ENCODE results near the gene LDHAL6A.

Gene LDHAL6A

GRCh38 chr11:18490319-18490718 is 34.7 kb downstream of the LDHAL6A start:
- in situ Hi-C loops (cut with MboI; ENCODE audit: low sequenced_read_pairs), result no loop called here

GRCh38 chr11:18490736-18491485 is 35.3 kb downstream of the LDHAL6A start:
- in situ Hi-C loops (cut with MboI; ENCODE audit: low sequenced_read_pairs), result no loop called here

DNA sequence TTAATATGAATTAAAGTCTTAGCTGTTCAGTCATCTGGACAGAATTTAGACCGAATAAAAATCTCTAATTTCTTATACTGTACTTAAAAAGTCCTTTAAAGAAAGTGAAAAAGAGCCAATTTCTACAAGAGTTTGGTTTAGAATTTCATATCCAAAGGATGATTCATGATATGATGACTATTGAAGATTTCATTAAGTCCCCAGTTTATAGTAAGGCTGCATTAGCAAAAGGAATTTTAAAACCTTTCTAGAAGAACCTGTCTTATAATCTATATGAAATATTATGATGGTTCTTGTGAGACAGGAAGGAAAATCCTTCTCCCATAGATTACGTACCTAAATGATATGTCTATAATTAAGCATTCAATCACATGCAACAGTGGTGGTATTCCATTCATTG is 36.3 kb downstream of the LDHAL6A start:
- in situ Hi-C loops (cut with MboI; ENCODE audit: low sequenced_read_pairs), result no loop called here

DNA sequence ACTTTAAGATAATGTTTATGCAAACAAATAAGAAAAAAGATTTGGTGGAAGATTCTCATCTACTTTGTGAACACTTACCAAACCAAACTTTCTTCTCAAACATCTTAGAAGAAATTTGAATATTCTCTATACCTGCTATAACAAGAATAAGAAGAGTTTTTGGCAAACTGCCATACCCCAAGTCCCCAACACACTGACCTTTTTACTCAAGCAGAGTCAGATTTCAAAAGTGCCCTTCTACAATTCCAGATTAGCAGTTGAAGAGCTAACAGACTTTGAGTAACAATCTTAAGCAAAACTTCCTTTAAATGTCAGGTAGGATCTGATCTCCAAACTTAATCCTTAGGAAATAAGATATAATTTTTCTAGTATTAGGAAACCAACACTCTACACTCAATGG is 37.2 kb downstream of the LDHAL6A start:
- in situ Hi-C loops (cut with MboI; ENCODE audit: low sequenced_read_pairs), result no loop called here

GRCh38 chr11:18493310-18493709 is 37.7 kb downstream of the LDHAL6A start:
- in situ Hi-C loops (cut with MboI; ENCODE audit: low sequenced_read_pairs), result no loop called here

DNA sequence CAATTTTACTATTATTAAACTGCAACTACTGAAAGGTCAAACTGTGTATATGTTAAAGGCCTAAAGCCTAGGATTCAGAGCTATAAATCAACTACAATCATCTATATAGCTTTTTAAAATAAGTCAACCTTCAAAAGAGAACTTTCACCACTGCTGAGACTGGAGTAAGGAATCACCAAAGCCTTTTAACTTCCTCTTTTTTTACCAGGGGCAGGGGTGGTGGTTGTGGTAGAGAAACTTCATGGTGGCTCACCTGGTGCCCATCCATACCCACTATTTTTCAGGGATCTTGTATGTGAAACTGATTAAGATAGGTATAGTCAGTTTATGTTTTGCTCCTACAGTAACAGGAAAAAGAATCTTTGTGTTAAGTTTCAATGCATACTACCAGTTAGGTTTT is 39.6 kb downstream of the LDHAL6A start:
- in situ Hi-C loops (cut with MboI; ENCODE audit: low sequenced_read_pairs), result no loop called here

GRCh38 chr11:18495703-18496102 is 40.0 kb downstream of the LDHAL6A start:
- in situ Hi-C loops (cut with MboI; ENCODE audit: low sequenced_read_pairs), result no loop called here

GRCh38 chr11:18498039-18498438 is 42.4 kb downstream of the LDHAL6A start:
- in situ Hi-C loops (cut with MboI; ENCODE audit: low sequenced_read_pairs), result no loop called here

DNA sequence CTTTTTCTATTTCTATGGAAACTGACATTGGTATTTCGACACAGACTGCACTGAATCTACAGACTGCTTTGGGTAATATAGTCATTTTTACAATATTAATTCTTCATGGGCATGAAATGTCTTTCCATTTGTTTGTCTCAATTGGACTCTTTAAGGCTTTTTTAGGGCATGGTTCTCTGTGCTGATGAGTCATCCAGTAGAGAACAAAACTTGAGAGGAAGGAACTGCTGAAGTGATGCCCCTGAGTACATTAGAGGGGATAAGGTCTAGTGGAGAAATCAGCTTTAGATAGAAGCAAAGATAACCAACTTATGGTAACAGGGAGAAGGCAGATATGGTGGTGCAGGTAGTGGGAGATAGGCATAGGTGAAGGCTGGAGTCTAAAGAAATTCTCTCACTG is 46.0 kb downstream of the LDHAL6A start:
- in situ Hi-C loops (cut with MboI; ENCODE audit: low sequenced_read_pairs), result no loop called here

GRCh38 chr11:18502352-18502751 is 46.7 kb downstream of the LDHAL6A start:
- in situ Hi-C loops (cut with MboI; ENCODE audit: low sequenced_read_pairs), result no loop called here

- in situ Hi-C loops (cut with MboI; ENCODE audit: low sequenced_read_pairs), result no loop called here
These were observed 65.5 kb downstream of the LDHAL6A start for GRCh38 chr11:18521122-18521521.

DNA sequence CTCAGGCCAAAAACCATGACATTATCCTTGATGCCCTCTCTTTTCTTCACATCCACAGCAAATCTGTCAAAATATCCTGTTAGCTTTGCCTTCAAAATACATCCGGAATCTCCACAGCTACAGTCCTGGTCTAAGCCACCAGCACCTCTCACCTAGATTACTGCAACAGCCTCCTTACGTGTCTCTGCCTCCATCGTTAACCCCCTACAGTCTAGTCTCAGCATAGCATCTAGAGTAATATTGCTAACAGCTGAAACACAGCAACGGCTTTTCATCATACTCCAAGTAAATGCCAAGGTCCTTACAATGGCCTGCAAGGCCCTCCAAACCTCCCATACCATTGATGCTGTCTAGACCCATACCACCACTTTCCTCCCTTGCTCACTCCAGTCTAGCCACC is 66.7 kb downstream of the LDHAL6A start:
- in situ Hi-C loops (cut with MboI; ENCODE audit: low sequenced_read_pairs), result no loop called here

- in situ Hi-C loops (cut with MboI; ENCODE audit: low sequenced_read_pairs), result no loop called here
These were observed 67.4 kb downstream of the LDHAL6A start for GRCh38 chr11:18523084-18523483.

- in situ Hi-C loops (cut with MboI; ENCODE audit: low sequenced_read_pairs), result no loop called here
These were observed 68.6 kb downstream of the LDHAL6A start for GRCh38 chr11:18524248-18524647.

DNA sequence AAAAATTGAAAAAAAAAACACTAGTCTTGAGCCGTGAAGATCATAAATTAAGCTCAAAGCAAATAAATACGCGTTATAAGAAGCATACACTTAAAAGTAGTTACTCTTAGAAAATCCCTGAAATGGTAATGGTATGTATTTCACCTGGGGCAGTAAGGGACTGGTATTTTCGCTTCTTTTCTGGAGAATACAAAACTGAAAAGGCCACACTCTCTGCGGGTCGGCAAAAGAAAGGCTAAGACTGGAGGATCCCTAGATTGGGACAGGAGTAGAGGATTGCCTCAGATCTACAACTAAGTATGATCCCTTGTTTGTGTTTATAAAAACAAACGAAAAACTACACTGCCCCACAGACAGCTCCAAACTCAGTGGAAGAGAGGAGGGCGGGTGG is 70.5 kb downstream of the LDHAL6A start:
- in situ Hi-C loops (cut with MboI; ENCODE audit: low sequenced_read_pairs), result no loop called here

GRCh38 chr11:18526521-18527296 is 71.1 kb downstream of the LDHAL6A start, which contains the start of gene TSG101:
TSS of gene TSG101 (minus strand) at chr11:18526942. CDS start at chr11:18526816, 126 bp downstream.
- in situ Hi-C loops (cut with MboI; ENCODE audit: low sequenced_read_pairs), result no loop called here

DNA sequence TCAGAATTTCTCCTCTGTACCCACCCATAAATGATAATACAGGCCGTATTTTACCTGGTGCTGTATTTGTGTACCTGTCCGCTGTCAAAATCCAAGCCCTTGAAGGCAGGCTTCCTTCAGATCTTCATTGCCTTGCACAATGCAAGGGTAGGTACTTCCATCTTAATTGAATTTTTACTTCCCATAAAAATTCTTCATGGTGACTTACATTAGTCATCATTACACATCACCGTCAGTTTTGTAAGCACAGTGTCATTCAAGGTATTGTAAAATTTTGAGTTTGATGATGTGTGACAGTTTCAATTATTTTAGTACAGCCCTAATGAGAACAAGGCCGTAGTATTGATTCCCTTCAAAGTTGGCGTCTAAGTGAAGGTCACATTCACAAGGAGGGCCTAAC is 71.9 kb downstream of the LDHAL6A start:
- in situ Hi-C loops (cut with MboI; ENCODE audit: low sequenced_read_pairs), result no loop called here
